ENCODE data around the gene TAS1R3.
A peak's percentile ranks its signal among the peaks of the same experiment; 100 is the strongest.

TAS1R3 gene

GRCh38 chr1:1371746-1372711 lies 40.9 kb downstream of the TAS1R3 start:
- peak in 1 of 2 experiments; percentile 37 for DNase-seq

GRCh38 chr1:1373051-1373814 lies 42.2 kb downstream of the TAS1R3 start:
- DNase-seq = no peak

- no peak for DNase-seq
Observed at GRCh38 chr1:1373815-1374588, 42.9 kb downstream of the TAS1R3 start.

GRCh38 chr1:1374589-1374928 lies 43.5 kb downstream of the TAS1R3 start:
- no peak for DNase-seq

- DNase-seq = peak; percentile 94 to 95
Observed at GRCh38 chr1:1374929-1375662, 44.0 kb downstream of the TAS1R3 start, which contains the start of gene AURKAIP1. TSS of gene AURKAIP1 (minus strand) at chr1:1375207. CDS start at chr1:1374756, 451 bp downstream.

GRCh38 chr1:1376551-1377226 lies 45.6 kb downstream of the TAS1R3 start:
- no peak for DNase-seq

- no peak for DNase-seq
Observed at GRCh38 chr1:1377540-1378205, 46.6 kb downstream of the TAS1R3 start.

GRCh38 chr1:1380860-1381259 lies 49.8 kb downstream of the TAS1R3 start:
- DNase-seq = no peak

- DNase-seq = no peak
Observed at GRCh38 chr1:1381294-1381693, 50.2 kb downstream of the TAS1R3 start.

All from SW 1271 (cell line).